Activated CD4-positive, alpha-beta memory T cell treated with anti-CD3 and anti-CD28 coated beads for 36 hours (primary cell): ENCODE results near the gene RNU6-9. TPM values are rescaled to one million over a fixed set of nuclear protein-coding genes. Genes with fewer than 3 reads are reported as not detected.

Experiments
- CTCF ChIA-PET: fragments of 350-600 bp; sonication (Branson Sonifier 250); formaldehyde crosslinking; loops from one replicate; lab custom pipeline; 2021; ENCODE audit warnings: antibody characterized with exemption, inconsistent platforms; lab: Charles Lee
- POLR2A ChIA-PET: fragments of 350-600 bp; sonication (Branson Sonifier 250); formaldehyde crosslinking; loops from one replicate; lab custom pipeline; 2021; ENCODE audit warnings: antibody characterized with exemption; lab: Charles Lee
- DNase-seq: peaks from one replicate; pipeline ENCODE4 v3.0.0-alpha.2; 2020
- H3K27ac Mint-ChIP-seq: one replicate; pipeline ENCODE4 v1.8.0; 2021; ENCODE audit warnings: mixed read lengths
- H3K27me3 Mint-ChIP-seq: one replicate; pipeline ENCODE4 v1.8.0; 2021; ENCODE audit warnings: mixed read lengths
- H3K36me3 Mint-ChIP-seq: one replicate; pipeline ENCODE4 v1.8.0; 2021; ENCODE audit warnings: mixed read lengths
- H3K4me1 Mint-ChIP-seq: one replicate; pipeline ENCODE4 v1.8.0; 2021; ENCODE audit warnings: low read depth, mixed read lengths
- H3K4me3 Mint-ChIP-seq: one replicate; pipeline ENCODE4 v1.8.0; 2021; ENCODE audit warnings: mild to moderate bottlenecking, mixed read lengths
- H3K9me3 Mint-ChIP-seq: one replicate; pipeline ENCODE4 v1.8.0; 2021; ENCODE audit warnings: mixed read lengths
- intact Hi-C: fragments of 100-400 bp; cut with micrococcal nuclease; formaldehyde crosslinking; loops from one replicate; pipeline ENCODE4 v1.15.1; 2023
- total RNA-seq, 2 experiments: library from RNA; stranded (reverse); gene quantifications; one replicate each; pipeline ENCODE4 v1.2.3, GENCODE V29; 2021

RNU6-9 gene
- total RNA-seq, 2 experiments from 2014 or later = not detected

- no peaks in the 10 kb centered on the region for H3K27me3 Mint-ChIP-seq
- peak overlapping the region; percentile 91 for H3K27ac Mint-ChIP-seq
- peaks cover 12% of the 10 kb centered on the region for H3K36me3 Mint-ChIP-seq
- no peaks in the 10 kb centered on the region for H3K9me3 Mint-ChIP-seq
- POLR2A ChIA-PET = interaction anchor here (0.6 to 0.8 kb wide), 3 partner anchors 11 to 97 kb away, joined by 3 to 4 read pairs (median 3); no protein-coding TSS in a partner anchor
- peaks cover 52% of the 10 kb centered on the region for H3K4me1 Mint-ChIP-seq
- H3K4me3 Mint-ChIP-seq = no peak overlapping the region
- intact Hi-C loops = loop anchor here (5.0 kb wide), 1 partner anchor 109 kb away; the partner anchor contains the start of gene PTBP1
- peak; percentile 40 for DNase-seq
- CTCF ChIA-PET = no interaction called here
Observed at GRCh38 chr19:906480-906879, 13.2 kb downstream of the RNU6-9 start.

GRCh38 chr19:907183-907853, 14.0 kb downstream of the RNU6-9 start:
- Mint-ChIP-seq H3K9me3 (no peaks in the 10 kb centered on the region), H3K27me3 (no peaks in the 10 kb centered on the region), H3K36me3 (peaks cover 7% of the 10 kb centered on the region), H3K4me3 (no peak overlapping the region), H3K4me1 (peaks cover 52% of the 10 kb centered on the region), H3K27ac (peak overlapping the region; percentile 91)
- ChIA-PET CTCF (interaction anchor here (1.1 to 1.9 kb wide), 2 partner anchors 14 to 44 kb away, joined by 5 read pairs; no protein-coding TSS in a partner anchor), POLR2A (interaction anchor here (0.6 to 1.6 kb wide), 4 partner anchors 12 to 109 kb away, joined by 3 to 6 read pairs (median 4); no protein-coding TSS in a partner anchor)
- peak; percentile 54 for DNase-seq
- intact Hi-C loops = loop anchor here (5.0 kb wide), 1 partner anchor 110 kb away; the partner anchor contains the start of gene PTBP1

GRCh38 chr19:911197-912033, 18.1 kb downstream of the RNU6-9 start:
- Mint-ChIP-seq H3K4me1 (peaks cover 47% of the 10 kb centered on the region), H3K36me3 (peaks cover 5% of the 10 kb centered on the region), H3K9me3 (no peaks in the 10 kb centered on the region), H3K27ac (peak overlapping the region; percentile 70), H3K4me3 (peak overlapping the region; percentile 67), H3K27me3 (no peaks in the 10 kb centered on the region)
- no peak for DNase-seq
- POLR2A ChIA-PET = no interaction called here
- intact Hi-C loops = loop anchor here (10.0 kb wide), 1 partner anchor 247 kb away; the partner anchor contains the start of gene RNF126
- CTCF ChIA-PET = interaction anchor here (0.8 to 1.6 kb wide), 2 partner anchors 70 to 142 kb away, joined by 3 read pairs; no protein-coding TSS in a partner anchor

- Mint-ChIP-seq H3K9me3 (no peaks in the 10 kb centered on the region), H3K4me1 (peaks cover 37% of the 10 kb centered on the region), H3K36me3 (peaks cover 5% of the 10 kb centered on the region), H3K27ac (peak overlapping the region; percentile 82), H3K4me3 (peak overlapping the region; percentile 77), H3K27me3 (no peaks in the 10 kb centered on the region)
- DNase-seq = no peak
- intact Hi-C loops = loop anchor here (10.0 kb wide), 1 partner anchor 248 kb away; the partner anchor contains the start of gene RNF126
- POLR2A ChIA-PET = interaction anchor here (1.9 kb wide), 1 partner anchor 19 kb away, joined by 5 read pairs; the partner anchor contains the start of genes MED16 and RNU6-9
- CTCF ChIA-PET = interaction anchor here (1.5 kb wide), 1 partner anchor 49 kb away, joined by 6 read pairs; no protein-coding TSS in a partner anchor
Observed at GRCh38 chr19:912181-913079, 19.1 kb downstream of the RNU6-9 start.

GRCh38 chr19:913080-913748, 19.9 kb downstream of the RNU6-9 start, which contains the start of gene R3HDM4:
Gene R3HDM4, minus strand, starts transcription at chr19:913219. Its CDS starts 62 bp downstream, at chr19:913157.
- H3K36me3 Mint-ChIP-seq = peaks cover 5% of the 10 kb centered on the region
- intact Hi-C loops = loop anchor here (10.0 kb wide), 1 partner anchor 248 kb away; the partner anchor contains the start of gene RNF126
- ChIA-PET POLR2A (interaction anchor here (1.9 kb wide), 1 partner anchor 20 kb away, joined by 5 read pairs; the partner anchor contains the start of genes MED16 and RNU6-9), CTCF (interaction anchor here (0.6 to 1.5 kb wide), 2 partner anchors 50 to 281 kb away, joined by 3 to 6 read pairs; no protein-coding TSS in a partner anchor)
- peak; percentile 89 for DNase-seq
- peaks cover 31% of the 10 kb centered on the region for H3K4me1 Mint-ChIP-seq
- H3K4me3 Mint-ChIP-seq = peak within 1 kb of the TSS; percentile 80
- peak within 1 kb of the TSS; percentile 92 for H3K27ac Mint-ChIP-seq
- no peaks in the 10 kb centered on the region for H3K27me3 Mint-ChIP-seq
- no peaks in the 10 kb centered on the region for H3K9me3 Mint-ChIP-seq

- CTCF ChIA-PET = no interaction called here
- Mint-ChIP-seq H3K9me3 (no peaks in the 10 kb centered on the region), H3K4me1 (peaks cover 22% of the 10 kb centered on the region), H3K36me3 (no peaks in the 10 kb centered on the region), H3K27me3 (no peaks in the 10 kb centered on the region), H3K27ac (no peak overlapping the region), H3K4me3 (peak overlapping the region; percentile 51)
- intact Hi-C loops = loop anchor here (10.0 kb wide), 1 partner anchor 252 kb away; the partner anchor contains the start of gene RNF126
- POLR2A ChIA-PET = no interaction called here
- DNase-seq = peak; percentile 59
Observed at GRCh38 chr19:916645-917322, 23.5 kb downstream of the RNU6-9 start.

- no peaks in the 10 kb centered on the region for H3K27me3 Mint-ChIP-seq
- H3K4me3 Mint-ChIP-seq = peak within 1 kb of the TSS; percentile 72
- DNase-seq = peak; percentile 70
- H3K27ac Mint-ChIP-seq = peak within 1 kb of the TSS; percentile 19
- no peaks in the 10 kb centered on the region for H3K36me3 Mint-ChIP-seq
- H3K9me3 Mint-ChIP-seq = no peaks in the 10 kb centered on the region
- ChIA-PET CTCF (interaction anchor here (4.6 to 8.3 kb wide), 2 partner anchors 54 to 66 kb away, joined by 33 to 189 read pairs; partner anchors contain the start of gene WDR18), POLR2A (no interaction called here)
- peaks cover 25% of the 10 kb centered on the region for H3K4me1 Mint-ChIP-seq
- intact Hi-C loops = loop anchor here (10.0 kb wide), 1 partner anchor 253 kb away; the partner anchor contains the start of gene RNF126
Observed at GRCh38 chr19:917323-918151, 24.3 kb downstream of the RNU6-9 start, which contains the start of gene KISS1R. Gene KISS1R, plus strand, starts transcription at chr19:917333. Its CDS starts 170 bp downstream, at chr19:917503.

- peak overlapping the region; percentile 19 for H3K27ac Mint-ChIP-seq
- CTCF ChIA-PET = interaction anchor here (4.6 to 8.3 kb wide), 2 partner anchors 55 to 65 kb away, joined by 33 to 189 read pairs; partner anchors contain the start of gene WDR18
- no peaks in the 10 kb centered on the region for H3K36me3 Mint-ChIP-seq
- no peak for DNase-seq
- POLR2A ChIA-PET = no interaction called here
- intact Hi-C loops = loop anchor here (10.0 kb wide), 1 partner anchor 253 kb away; the partner anchor contains the start of gene RNF126
- peak overlapping the region; percentile 72 for H3K4me3 Mint-ChIP-seq
- peaks cover 25% of the 10 kb centered on the region for H3K4me1 Mint-ChIP-seq
- H3K9me3 Mint-ChIP-seq = no peaks in the 10 kb centered on the region
- no peaks in the 10 kb centered on the region for H3K27me3 Mint-ChIP-seq
Observed at GRCh38 chr19:918152-918437, 24.8 kb downstream of the RNU6-9 start.

- DNase-seq = peak; percentile 62
- H3K36me3 Mint-ChIP-seq = no peaks in the 10 kb centered on the region
Observed at GRCh38 chr19:918481-919198, 25.4 kb downstream of the RNU6-9 start.

More at GRCh38 chr19:918481-919198, 25.4 kb downstream of the RNU6-9 start:
- ChIA-PET POLR2A (interaction anchor here (0.5 kb wide), 1 partner anchor 246 kb away, joined by 6 read pairs; no protein-coding TSS in a partner anchor), CTCF (interaction anchor here (4.6 to 8.3 kb wide), 2 partner anchors 55 to 64 kb away, joined by 33 to 189 read pairs; partner anchors contain the start of gene WDR18)
- intact Hi-C loops = loop anchor here (10.0 kb wide), 1 partner anchor 254 kb away; the partner anchor contains the start of gene RNF126
- H3K27me3 Mint-ChIP-seq = no peaks in the 10 kb centered on the region
- peak overlapping the region; percentile 66 for H3K4me3 Mint-ChIP-seq
- H3K9me3 Mint-ChIP-seq = no peaks in the 10 kb centered on the region
- no peak overlapping the region for H3K27ac Mint-ChIP-seq
- H3K4me1 Mint-ChIP-seq = peaks cover 24% of the 10 kb centered on the region
